GM12891 (cell line): Measurements from ENCODE around the gene NBEA.

Experiments used
- PAX5 ChIP-seq: IDR thresholded peaks from 2 replicates; pipeline ENCODE4 v1.6.1; 2011; ENCODE audit warnings: low read length, moderate library complexity, mild to moderate bottlenecking; ENCODE audit not compliant: insufficient read depth, severe bottlenecking
- POLR2A ChIP-seq: IDR thresholded peaks from 2 replicates; pipeline ENCODE4 v1.6.1; 2011; ENCODE audit warnings: low read depth, low read length, control low read depth
- POLR2AphosphoS5 ChIP-seq: IDR thresholded peaks from 2 replicates; pipeline ENCODE4 v1.6.1; 2011; ENCODE audit warnings: low read depth, low read length, control low read depth
- POU2F2 ChIP-seq: IDR thresholded peaks from 2 replicates; pipeline ENCODE4 v1.6.1; 2011; ENCODE audit warnings: low read depth, mild to moderate bottlenecking, control low read depth, low read length, moderate library complexity
- SPI1 ChIP-seq: IDR thresholded peaks from 2 replicates; pipeline ENCODE4 v1.6.1; 2011; ENCODE audit warnings: low read depth, low read length, control low read depth
- TAF1 ChIP-seq: IDR thresholded peaks from 2 replicates; pipeline ENCODE4 v1.6.1; 2011; ENCODE audit warnings: low read depth, low read length, control low read depth

GRCh38 chr13:35552172-35552844 is 610.2 kb downstream of the NBEA start:
- no peak for TF ChIP-seq POLR2A
- no peak for TF ChIP-seq POLR2AphosphoS5
- no peak for TF ChIP-seq TAF1
- no peak for TF ChIP-seq SPI1
- TF ChIP-seq PAX5, result no peak
- no peak for TF ChIP-seq POU2F2
